SHP77 treated with DMSO at 0.1 percent for 48 hours (cell line): Measurements from ENCODE around the gene KLHDC8A.
"Not testable (repeated sequence)": the region's sequence is repeated elsewhere in the genome, so short reads cannot be mapped to it uniquely, and the experiment has no call there.

Experiments used
- DNase-seq: peaks from one replicate; lab custom pipeline; 2025; lab: John Stamatoyannopoulos, UW

The KLHDC8A gene

GRCh38 chr1:205318231-205318991, 38.3 kb downstream of the KLHDC8A start:
- DNase-seq: peak; percentile 96

- DNase-seq: peak; percentile 83
Measured at GRCh38 chr1:205317311-205317917, 39.3 kb downstream of the KLHDC8A start.

GRCh38 chr1:205316161-205316566, 40.6 kb downstream of the KLHDC8A start:
- DNase-seq: no peak

- no peak for DNase-seq
Measured at GRCh38 chr1:205315008-205315618, 41.6 kb downstream of the KLHDC8A start.

GRCh38 chr1:205313563-205314308, 43.0 kb downstream of the KLHDC8A start:
- no peak for DNase-seq

GRCh38 chr1:205312866-205313562, 43.7 kb downstream of the KLHDC8A start:
- DNase-seq: no peak

GRCh38 chr1:205310976-205311704, 45.6 kb downstream of the KLHDC8A start:
- no peak for DNase-seq

- DNase-seq: no peak
Measured at GRCh38 chr1:205309741-205310140, 47.0 kb downstream of the KLHDC8A start.

GRCh38 chr1:205306929-205307566, 49.7 kb downstream of the KLHDC8A start:
- no peak for DNase-seq

- DNase-seq: no peak
Measured at GRCh38 chr1:205304695-205305070, 52.0 kb downstream of the KLHDC8A start.

GRCh38 chr1:205304046-205304694, 52.6 kb downstream of the KLHDC8A start:
- DNase-seq: no peak

GRCh38 chr1:205303247-205303888, 53.4 kb downstream of the KLHDC8A start:
- DNase-seq: no peak

GRCh38 chr1:205301842-205302588, 54.7 kb downstream of the KLHDC8A start:
- no peak for DNase-seq

- no peak for DNase-seq
Measured at GRCh38 chr1:205301205-205301821, 55.4 kb downstream of the KLHDC8A start.

- DNase-seq: no peak
Measured at GRCh38 chr1:205300149-205300548, 56.6 kb downstream of the KLHDC8A start.

- no peak for DNase-seq
Measured at GRCh38 chr1:205298191-205298994, 58.3 kb downstream of the KLHDC8A start.

GRCh38 chr1:205297546-205298177, 59.1 kb downstream of the KLHDC8A start:
- DNase-seq: not testable (repeated sequence)
